Osteocyte (in vitro differentiated cells): Measurements from ENCODE around the gene THPO. TPM values are rescaled to one million over a fixed set of nuclear protein-coding genes. Genes with fewer than 3 reads are reported as not detected.
A peak's percentile ranks its signal among the peaks of the same experiment; 100 is the strongest.

Experiments
- DNase-seq: peaks from one replicate; pipeline ENCODE4 v3.0.0; 2021; ENCODE audit warnings: mixed read lengths; ENCODE audit not compliant: unreplicated experiment; ENCODE audit errors: extremely low spot score
- H3K27ac Mint-ChIP-seq: one replicate; pipeline ENCODE4 v1.8.0; 2021; ENCODE audit warnings: mild to moderate bottlenecking, mixed read lengths; ENCODE audit not compliant: unreplicated experiment
- H3K27me3 Mint-ChIP-seq: one replicate; pipeline ENCODE4 v1.8.0; 2021; ENCODE audit warnings: mixed read lengths; ENCODE audit not compliant: unreplicated experiment
- H3K36me3 Mint-ChIP-seq: one replicate; pipeline ENCODE4 v1.8.0; 2021; ENCODE audit warnings: mixed read lengths; ENCODE audit not compliant: unreplicated experiment
- H3K4me1 Mint-ChIP-seq: one replicate; pipeline ENCODE4 v1.8.0; 2021; ENCODE audit warnings: mixed read lengths; ENCODE audit not compliant: unreplicated experiment
- H3K4me3 Mint-ChIP-seq: one replicate; pipeline ENCODE4 v1.8.0; 2021; ENCODE audit warnings: mild to moderate bottlenecking, moderate library complexity, mixed read lengths; ENCODE audit not compliant: unreplicated experiment
- H3K9me3 Mint-ChIP-seq: one replicate; pipeline ENCODE4 v1.8.0; 2021; ENCODE audit warnings: mixed read lengths; ENCODE audit not compliant: unreplicated experiment
- total RNA-seq: library from RNA; stranded (reverse); gene quantifications from 2 replicates; pipeline ENCODE4 v1.2.1, GENCODE V29; 2021
- TF ChIP-seq, protein P1 (sequence below): fragments of 200-600 bp; sonication (generic); IDR thresholded peaks from 2 replicates; pipeline ENCODE4 v1.5.0; 2021; ENCODE audit warnings: antibody characterized with exemption, mild to moderate bottlenecking, moderate library complexity

THPO gene
- total RNA-seq, 1 donor from 2014 or later: not detected

DNA sequence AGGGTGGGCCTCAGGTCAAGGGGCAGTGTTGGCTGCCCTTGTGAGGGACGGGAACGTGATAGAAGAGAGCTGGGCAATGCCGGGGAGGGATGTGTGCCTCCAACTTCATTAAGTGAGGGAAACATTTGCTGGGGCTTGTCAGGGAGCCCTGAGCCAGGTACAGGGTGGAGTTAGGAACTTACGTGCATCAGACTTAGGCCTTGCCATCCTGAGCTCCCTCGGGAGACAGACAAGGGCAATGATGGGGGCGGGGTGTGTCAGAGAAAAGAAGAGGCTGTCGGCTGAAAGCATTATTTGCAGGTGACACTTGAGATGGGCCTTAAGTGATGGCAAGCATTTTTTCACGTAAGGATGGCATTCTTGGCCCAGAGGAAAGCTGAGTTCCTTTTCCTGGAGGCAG is 39.0 kb downstream of the THPO start:
- DNase-seq: no peak
- Mint-ChIP-seq H3K27ac (no peak overlapping the region), H3K27me3 (no peaks in the 10 kb centered on the region), H3K4me1 (peaks cover 43% of the 10 kb centered on the region), H3K36me3 (peaks cover 10% of the 10 kb centered on the region), H3K9me3 (no peaks in the 10 kb centered on the region), H3K4me3 (no peak overlapping the region)
- TF ChIP-seq, protein P1, sequence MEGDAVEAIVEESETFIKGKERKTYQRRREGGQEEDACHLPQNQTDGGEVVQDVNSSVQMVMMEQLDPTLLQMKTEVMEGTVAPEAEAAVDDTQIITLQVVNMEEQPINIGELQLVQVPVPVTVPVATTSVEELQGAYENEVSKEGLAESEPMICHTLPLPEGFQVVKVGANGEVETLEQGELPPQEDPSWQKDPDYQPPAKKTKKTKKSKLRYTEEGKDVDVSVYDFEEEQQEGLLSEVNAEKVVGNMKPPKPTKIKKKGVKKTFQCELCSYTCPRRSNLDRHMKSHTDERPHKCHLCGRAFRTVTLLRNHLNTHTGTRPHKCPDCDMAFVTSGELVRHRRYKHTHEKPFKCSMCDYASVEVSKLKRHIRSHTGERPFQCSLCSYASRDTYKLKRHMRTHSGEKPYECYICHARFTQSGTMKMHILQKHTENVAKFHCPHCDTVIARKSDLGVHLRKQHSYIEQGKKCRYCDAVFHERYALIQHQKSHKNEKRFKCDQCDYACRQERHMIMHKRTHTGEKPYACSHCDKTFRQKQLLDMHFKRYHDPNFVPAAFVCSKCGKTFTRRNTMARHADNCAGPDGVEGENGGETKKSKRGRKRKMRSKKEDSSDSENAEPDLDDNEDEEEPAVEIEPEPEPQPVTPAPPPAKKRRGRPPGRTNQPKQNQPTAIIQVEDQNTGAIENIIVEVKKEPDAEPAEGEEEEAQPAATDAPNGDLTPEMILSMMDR: no peak

DNA sequence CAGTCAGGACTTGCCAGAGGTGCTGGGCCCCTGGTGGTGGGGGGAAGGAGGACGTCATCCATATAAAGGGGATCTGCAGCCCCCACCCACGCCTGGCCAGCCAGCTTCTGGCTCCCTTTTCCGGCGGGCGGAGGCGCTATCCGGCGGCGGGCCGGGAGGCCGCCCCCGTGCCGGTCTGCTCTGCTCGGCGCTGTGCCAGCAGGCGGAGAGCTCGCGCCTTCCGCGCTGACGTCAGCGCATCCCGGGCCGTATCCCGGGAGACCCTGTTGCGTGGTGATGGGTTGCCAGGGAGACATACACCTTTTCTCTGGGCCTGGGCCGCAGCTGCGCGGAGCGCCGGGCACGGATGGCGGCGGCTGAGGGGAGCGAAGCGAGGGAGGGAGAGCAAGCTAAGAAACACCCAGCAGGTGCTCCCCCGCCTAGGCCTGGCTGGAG is 39.5 kb downstream of the THPO start:
- Mint-ChIP-seq H3K27ac (peak overlapping the region; percentile 91), H3K27me3 (no peaks in the 10 kb centered on the region), H3K9me3 (no peaks in the 10 kb centered on the region), H3K36me3 (peaks cover 15% of the 10 kb centered on the region), H3K4me3 (no peak overlapping the region), H3K4me1 (peaks cover 40% of the 10 kb centered on the region)
- no peak for DNase-seq
- TF ChIP-seq, protein P1: no peak

DNA sequence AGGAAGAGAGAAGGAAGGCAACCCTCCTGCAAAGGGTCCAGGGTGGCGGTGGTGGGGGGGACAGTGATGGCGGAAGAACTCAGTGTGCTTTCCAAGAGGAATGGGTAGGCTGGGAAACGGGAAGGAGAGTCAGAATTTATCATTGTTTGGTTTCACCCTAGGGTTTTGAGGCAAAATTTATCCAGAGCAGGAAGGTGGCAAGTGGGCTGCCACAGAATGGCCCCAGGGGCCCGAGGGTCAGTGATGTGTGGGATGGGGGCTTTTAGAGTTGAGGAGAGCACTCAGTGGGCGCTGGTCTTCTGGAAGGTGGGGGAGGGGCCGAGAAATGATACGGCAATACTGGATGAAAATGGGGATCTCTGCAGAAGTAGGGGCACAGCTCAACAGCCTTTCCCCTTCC is 40.0 kb downstream of the THPO start:
- Mint-ChIP-seq H3K36me3 (peaks cover 18% of the 10 kb centered on the region), H3K4me3 (peak overlapping the region; percentile 7), H3K4me1 (peaks cover 35% of the 10 kb centered on the region), H3K9me3 (no peaks in the 10 kb centered on the region), H3K27me3 (no peaks in the 10 kb centered on the region), H3K27ac (peak overlapping the region; percentile 91)
- TF ChIP-seq, protein P1: no peak
- no peak for DNase-seq

DNA sequence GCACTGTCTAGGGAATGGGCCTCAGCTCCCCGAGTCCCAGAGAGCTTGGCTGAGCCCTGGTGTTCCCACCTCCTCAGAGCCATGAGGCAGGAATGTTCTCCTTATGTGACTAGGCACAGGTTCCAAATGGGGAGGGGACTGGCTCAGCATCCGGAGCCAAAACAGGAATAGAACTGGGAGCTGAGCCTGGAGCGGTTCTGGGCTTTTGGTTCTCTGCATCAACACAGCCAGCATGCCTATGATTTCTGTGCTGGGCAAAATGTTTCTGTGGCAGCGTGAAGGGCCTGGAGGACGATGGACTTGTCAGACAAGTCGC is 40.6 kb downstream of the THPO start, which contains the start of gene FAM131A:
Gene FAM131A, plus strand, starts transcription at position 202 of the 316 bp plus-strand sequence. Its CDS starts 31 bp downstream, at position 233.
- TF ChIP-seq, protein P1: no peak
- no peaks in the 10 kb centered on the region for H3K9me3 Mint-ChIP-seq
- H3K27ac Mint-ChIP-seq: peak within 1 kb of the TSS; percentile 91
- H3K4me3 Mint-ChIP-seq: peak within 1 kb of the TSS; percentile 79
- DNase-seq: no peak
- peaks cover 21% of the 10 kb centered on the region for H3K36me3 Mint-ChIP-seq
- H3K4me1 Mint-ChIP-seq: peaks cover 29% of the 10 kb centered on the region
- no peaks in the 10 kb centered on the region for H3K27me3 Mint-ChIP-seq

DNA sequence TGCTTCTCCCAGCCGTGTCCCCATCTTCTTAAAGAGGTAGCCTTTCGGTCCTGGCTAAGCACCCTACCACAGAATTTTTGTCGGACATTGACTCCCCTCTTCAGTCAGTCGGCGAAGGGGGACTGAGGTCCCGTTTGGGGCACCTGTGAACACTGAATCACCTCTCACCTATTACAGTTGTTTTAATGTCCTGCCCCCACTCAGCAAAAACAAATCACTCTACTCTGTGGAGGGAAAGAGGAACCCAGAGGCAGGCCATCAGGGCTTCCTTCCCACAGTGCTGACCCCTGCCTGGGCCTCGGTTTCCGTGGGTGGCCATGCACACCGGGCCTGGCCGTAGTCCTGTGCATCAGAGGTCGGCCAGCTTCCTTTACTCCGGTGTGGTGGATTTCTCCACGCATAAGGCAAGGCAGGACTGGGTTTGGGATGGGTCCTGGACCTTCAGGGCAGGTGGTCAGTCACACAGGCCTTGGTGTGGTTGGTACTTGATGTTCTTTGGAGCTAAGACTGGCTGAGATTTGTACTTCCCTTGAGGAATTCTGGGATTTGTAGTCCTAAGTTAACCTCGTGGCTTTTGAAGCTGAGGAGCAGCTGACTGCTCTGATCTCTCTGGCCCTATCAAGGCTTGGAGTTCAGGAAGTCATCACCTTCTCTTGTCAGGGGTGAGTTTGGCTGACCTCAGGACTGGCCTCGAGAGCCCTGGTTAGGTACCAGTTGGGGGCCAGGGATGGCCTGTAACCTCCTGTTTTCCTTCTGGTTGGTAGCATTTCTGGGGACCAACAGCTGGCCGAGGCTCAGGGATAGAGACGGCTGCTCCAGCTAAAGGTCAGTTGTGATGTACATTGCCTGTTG is 41.2 kb downstream of the THPO start:
- H3K27me3 Mint-ChIP-seq: no peaks in the 10 kb centered on the region
- peak overlapping the region; percentile 91 for H3K27ac Mint-ChIP-seq
- peaks cover 34% of the 10 kb centered on the region for H3K4me1 Mint-ChIP-seq
- no peaks in the 10 kb centered on the region for H3K9me3 Mint-ChIP-seq
- TF ChIP-seq, protein P1: no peak
- H3K4me3 Mint-ChIP-seq: peak overlapping the region; percentile 79
- peaks cover 27% of the 10 kb centered on the region for H3K36me3 Mint-ChIP-seq
- no peak for DNase-seq
